HepG2 (cell line): ENCODE measurements around the gene FKBP1A. TPM values are rescaled to one million over a fixed set of nuclear protein-coding genes. Genes with fewer than 3 reads are reported as not detected.

Experiments
- AHDC1 ChIP-seq: sonication (generic); formaldehyde crosslinking; IDR thresholded peaks from 2 replicates; pipeline ENCODE4 v1.5.1; 2020; ENCODE audit warnings: mild to moderate bottlenecking, missing genetic modification reagents, borderline replicate concordance
- ATF4 ChIP-seq, 2 experiments: fragments of 450-650 bp in 1 of 2; sonication (generic) in 1 of 2; formaldehyde crosslinking; IDR thresholded peaks; 2 replicates each; pipeline versions ENCODE4 v1.5.0 to v1.8.0; 2020 to 2022; ENCODE audit warnings: mild to moderate bottlenecking in 1 of 2, missing genetic modification reagents in 1 of 2
- CENPBD1 ChIP-seq: sonication (generic); formaldehyde crosslinking; IDR thresholded peaks from 2 replicates; pipeline ENCODE4 v1.8.0; 2022; ENCODE audit warnings: missing genetic modification reagents, low read depth, mild to moderate bottlenecking, borderline replicate concordance
- MBNL3 ChIP-seq: fragments of 250-450 bp; sonication (Bioruptor Pico); conservative IDR thresholded peaks from 2 replicates; pipeline ENCODE4 v1.8.0; 2022; ENCODE audit warnings: mild to moderate bottlenecking, inconsistent platforms
- RFXAP ChIP-seq: sonication (generic); formaldehyde crosslinking; IDR thresholded peaks from 2 replicates; pipeline ENCODE4 v1.4.0; 2020; ENCODE audit warnings: missing genetic modification reagents, borderline replicate concordance
- SETDB1 ChIP-seq: sonication (generic); formaldehyde crosslinking; IDR thresholded peaks from 2 replicates; pipeline ENCODE4 v1.5.1; 2020; ENCODE audit warnings: missing genetic modification reagents, mild to moderate bottlenecking, borderline replicate concordance
- TBP ChIP-seq: sonication (generic); formaldehyde crosslinking; IDR thresholded peaks from 2 replicates; pipeline ENCODE4 v1.5.0; 2020; ENCODE audit warnings: missing genetic modification reagents
- ZFP37 ChIP-seq: sonication (generic); formaldehyde crosslinking; IDR thresholded peaks from 2 replicates; pipeline ENCODE4 v1.4.0; 2020; ENCODE audit warnings: missing genetic modification reagents, borderline replicate concordance
- ZNF205 ChIP-seq: IDR thresholded peaks from 2 replicates; pipeline ENCODE4 v1.6.1; 2018; ENCODE audit warnings: missing biosample characterization, missing genetic modification reagents
- ZNF432 ChIP-seq: sonication (generic); formaldehyde crosslinking; IDR thresholded peaks from 2 replicates; pipeline ENCODE4 v1.5.0; 2020; ENCODE audit warnings: missing genetic modification reagents, mild to moderate bottlenecking, borderline replicate concordance
- ZNF496 ChIP-seq: sonication (generic); formaldehyde crosslinking; IDR thresholded peaks from 2 replicates; pipeline ENCODE4 v1.8.1; 2023; ENCODE audit warnings: mild to moderate bottlenecking, moderate library complexity, missing genetic modification reagents; ENCODE audit not compliant: insufficient replicate concordance
- ZNF503 ChIP-seq: sonication (generic); formaldehyde crosslinking; IDR thresholded peaks from 2 replicates; pipeline ENCODE4 v1.4.0; 2020; ENCODE audit warnings: missing genetic modification reagents
- ZNF549 ChIP-seq: sonication (generic); formaldehyde crosslinking; IDR thresholded peaks from 2 replicates; pipeline ENCODE4 v1.5.0; 2020; ENCODE audit warnings: missing genetic modification reagents
- ZNF839 ChIP-seq: sonication (generic); formaldehyde crosslinking; IDR thresholded peaks from 2 replicates; pipeline ENCODE4 v1.4.0; 2020; ENCODE audit warnings: missing genetic modification reagents, mild to moderate bottlenecking, borderline replicate concordance
- ZSCAN9 ChIP-seq: IDR thresholded peaks from 2 replicates; pipeline ENCODE4 v1.6.1; 2016; ENCODE audit warnings: borderline replicate concordance
- polyA plus RNA-seq, 8 experiments: library from polyadenylated mRNA; depleted of rRNA in 3 of 8; stranded (reverse) in 7 of 8; unstranded in 1 of 8; fragments of >200 nt; fragmentation: Illumina TruSeq in 4 of 8; extraction: Trizol in 4 of 8; gene quantifications; 2 replicates each; pipeline versions ENCODE4 v1.2.1 to v1.2.3, GENCODE V29; 2011 to 2016; ENCODE audit warnings: low read depth in 4 of 8, missing spikeins in 1 of 8, mixed read lengths in 1 of 8; ENCODE audit not compliant: insufficient read depth in 1 of 8
- total RNA-seq, 5 experiments: library from RNA; depleted of rRNA; stranded (reverse); fragments of >200 nt; fragmentation: Illumina TruSeq; extraction: Trizol; gene quantifications; 2 replicates each; pipeline ENCODE4 v1.2.3, GENCODE V29; 2016; ENCODE audit warnings: low read depth in 1 of 5
- TF ChIP-seq, protein P1 (sequence below): sonication (generic); formaldehyde crosslinking; IDR thresholded peaks from 2 replicates; pipeline ENCODE4 v1.4.0; 2020; ENCODE audit warnings: missing genetic modification reagents, borderline replicate concordance

The FKBP1A gene
- total and polyA plus RNA-seq, 2 of the 13 experiments (the other 11 are each of a cell fraction or from before 2014, with no cell fraction given): 119 to 468 TPM

- TF ChIP-seq AHDC1 (CRISPR knock-in tag) (no peak; the same call in 1 of the 2 replicates), ATF4 (CRISPR knock-in tag; IDR thresholded peaks at IDR 0.05) (peak in 1 of 2 experiments; percentile 18; a peak in 1 of 4 replicates), ZNF549 (CRISPR knock-in tag) (0 out of 2 replicates have a peak, but pooled peaks have one; percentile 74), ZNF839 (CRISPR knock-in tag) (no peak; the same call in 1 of the 2 replicates), ZNF503 (CRISPR knock-in tag) (no peak), RFXAP (CRISPR knock-in tag) (peak; percentile 85; the same call in 1 of the 2 replicates), TBP (CRISPR knock-in tag) (no peak), ZSCAN9 (CRISPR knock-in tag) (peak; percentile 93; the same call in 1 of the 2 replicates), ZNF496 (CRISPR knock-in tag) (no peak), CENPBD1 (CRISPR knock-in tag) (no peak), SETDB1 (CRISPR knock-in tag) (peak; percentile 74; the same call in 1 of the 2 replicates), ZNF432 (CRISPR knock-in tag) (no peak), ZNF205 (peak; percentile 87), ZFP37 (peak; percentile 72; the same call in 1 of the 2 replicates), MBNL3 (CRISPR knock-in tag) (no peak)
- TF ChIP-seq, protein P1, sequence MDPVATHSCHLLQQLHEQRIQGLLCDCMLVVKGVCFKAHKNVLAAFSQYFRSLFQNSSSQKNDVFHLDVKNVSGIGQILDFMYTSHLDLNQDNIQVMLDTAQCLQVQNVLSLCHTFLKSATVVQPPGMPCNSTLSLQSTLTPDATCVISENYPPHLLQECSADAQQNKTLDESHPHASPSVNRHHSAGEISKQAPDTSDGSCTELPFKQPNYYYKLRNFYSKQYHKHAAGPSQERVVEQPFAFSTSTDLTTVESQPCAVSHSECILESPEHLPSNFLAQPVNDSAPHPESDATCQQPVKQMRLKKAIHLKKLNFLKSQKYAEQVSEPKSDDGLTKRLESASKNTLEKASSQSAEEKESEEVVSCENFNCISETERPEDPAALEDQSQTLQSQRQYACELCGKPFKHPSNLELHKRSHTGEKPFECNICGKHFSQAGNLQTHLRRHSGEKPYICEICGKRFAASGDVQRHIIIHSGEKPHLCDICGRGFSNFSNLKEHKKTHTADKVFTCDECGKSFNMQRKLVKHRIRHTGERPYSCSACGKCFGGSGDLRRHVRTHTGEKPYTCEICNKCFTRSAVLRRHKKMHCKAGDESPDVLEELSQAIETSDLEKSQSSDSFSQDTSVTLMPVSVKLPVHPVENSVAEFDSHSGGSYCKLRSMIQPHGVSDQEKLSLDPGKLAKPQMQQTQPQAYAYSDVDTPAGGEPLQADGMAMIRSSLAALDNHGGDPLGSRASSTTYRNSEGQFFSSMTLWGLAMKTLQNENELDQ (CRISPR knock-in tag): no peak
Measured at GRCh38 chr20:1325173-1326030, 67.5 kb downstream of the FKBP1A start (continued).
